Measurements from ENCODE around the gene LRRC28.

DNA sequence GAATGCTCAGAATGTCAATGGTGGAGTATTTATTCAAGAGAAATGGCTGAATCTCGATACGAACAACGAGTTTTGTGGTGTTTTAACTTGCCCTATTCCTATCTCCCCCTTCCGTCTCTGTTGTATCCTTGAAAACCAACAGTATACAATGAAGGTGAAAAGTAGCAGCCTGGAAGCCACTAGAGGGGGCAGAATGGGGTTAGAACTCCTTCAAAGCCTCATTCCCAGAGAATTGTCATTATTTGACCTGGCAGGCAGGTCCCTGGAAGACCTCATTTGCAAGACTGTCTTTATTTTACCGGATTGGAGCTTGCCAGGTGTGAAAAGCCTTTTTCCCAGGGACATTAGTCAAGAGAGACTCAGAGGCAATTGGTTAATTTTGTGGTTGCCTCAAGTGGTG, 139.4 kb downstream of the LRRC28 start:
- TF ChIP-seq CTCF (IDR thresholded peaks at IDR 0.05; ENCODE audit: low read depth, low read length) (no peak), EZH2phosphoT487 (IDR thresholded peaks at IDR 0.05; ENCODE audit: low read depth) (no peak)

Data from OCI-LY3 (cell line).